NT2/D1 (cell line): ENCODE measurements around the gene CHST15.

Experiments
- SUZ12 ChIP-seq: IDR thresholded peaks from 2 replicates; pipeline ENCODE4 v1.6.1; 2011; ENCODE audit not compliant: insufficient read length, insufficient read depth; ENCODE audit errors: extremely low read depth
- YY1 ChIP-seq: IDR thresholded peaks from 2 replicates; pipeline ENCODE4 v1.6.1; 2011; ENCODE audit not compliant: insufficient read length, insufficient read depth
- ZNF274 ChIP-seq: IDR thresholded peaks from 2 replicates; pipeline ENCODE4 v1.6.1; 2011; ENCODE audit warnings: mild to moderate bottlenecking, low read depth, low read length

GRCh38 chr10:124007102-124007772 lies 86.2 kb downstream of the CHST15 start:
- no peak for TF ChIP-seq YY1
- TF ChIP-seq ZNF274 = no peak
- no peak for TF ChIP-seq SUZ12
